DND-41 (cell line): ENCODE data around the gene KCNS3.

Experiments
- EZH2 ChIP-seq: IDR thresholded peaks from 3 replicates; pipeline ENCODE4 v1.6.1; 2012; ENCODE audit warnings: borderline replicate concordance, low read depth, mild to moderate bottlenecking, moderate library complexity, low read length, inconsistent platforms; ENCODE audit not compliant: severe bottlenecking
- TF ChIP-seq, protein P1 (sequence below): IDR thresholded peaks from 2 replicates; pipeline ENCODE4 v1.5.1; 2012; ENCODE audit warnings: borderline replicate concordance, low read length, moderate library complexity, mild to moderate bottlenecking; ENCODE audit not compliant: poor library complexity, severe bottlenecking; ENCODE audit errors: extremely low read depth

DNA sequence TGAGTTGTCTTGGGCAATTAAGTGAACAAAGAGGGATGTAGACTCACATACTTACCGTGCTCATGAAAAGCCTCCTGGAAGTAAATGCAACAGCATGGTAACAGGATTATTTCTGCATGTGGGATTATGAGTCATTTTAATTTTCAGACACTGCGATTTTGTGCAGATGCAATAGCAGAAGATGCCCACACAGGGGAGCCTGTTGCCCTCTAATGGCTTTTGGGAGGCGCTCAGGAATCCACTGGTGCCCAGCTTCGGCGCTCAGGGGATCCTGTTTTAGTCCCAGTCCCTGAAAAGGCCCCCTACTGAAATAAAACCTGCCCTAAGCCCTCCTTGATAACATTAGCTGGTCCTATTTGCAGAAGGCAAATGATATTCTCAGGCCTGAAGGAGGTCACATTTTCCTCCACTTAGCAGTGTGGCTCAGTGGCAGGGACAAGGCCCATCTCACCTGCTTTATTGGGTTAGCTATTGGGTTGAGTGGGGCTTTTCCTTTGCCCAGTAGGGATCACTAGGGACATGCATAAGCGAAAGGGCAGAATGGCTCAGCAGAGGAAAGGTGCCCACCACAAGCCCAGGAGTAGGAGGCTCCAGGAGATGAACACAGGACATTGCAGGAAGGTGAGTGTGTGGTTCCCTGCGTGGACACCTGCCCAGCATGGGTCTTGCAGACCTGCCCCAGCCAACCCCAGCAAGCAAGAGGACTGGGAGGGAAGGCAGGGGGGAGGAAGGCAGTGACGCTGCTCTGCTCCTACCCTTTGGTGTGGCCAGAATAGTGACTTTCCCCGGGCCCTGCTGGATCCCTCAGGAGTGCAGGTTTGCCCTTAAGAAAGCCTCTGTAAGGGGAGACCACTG, 26.5 kb upstream of the KCNS3 start:
- TF ChIP-seq, protein P1, sequence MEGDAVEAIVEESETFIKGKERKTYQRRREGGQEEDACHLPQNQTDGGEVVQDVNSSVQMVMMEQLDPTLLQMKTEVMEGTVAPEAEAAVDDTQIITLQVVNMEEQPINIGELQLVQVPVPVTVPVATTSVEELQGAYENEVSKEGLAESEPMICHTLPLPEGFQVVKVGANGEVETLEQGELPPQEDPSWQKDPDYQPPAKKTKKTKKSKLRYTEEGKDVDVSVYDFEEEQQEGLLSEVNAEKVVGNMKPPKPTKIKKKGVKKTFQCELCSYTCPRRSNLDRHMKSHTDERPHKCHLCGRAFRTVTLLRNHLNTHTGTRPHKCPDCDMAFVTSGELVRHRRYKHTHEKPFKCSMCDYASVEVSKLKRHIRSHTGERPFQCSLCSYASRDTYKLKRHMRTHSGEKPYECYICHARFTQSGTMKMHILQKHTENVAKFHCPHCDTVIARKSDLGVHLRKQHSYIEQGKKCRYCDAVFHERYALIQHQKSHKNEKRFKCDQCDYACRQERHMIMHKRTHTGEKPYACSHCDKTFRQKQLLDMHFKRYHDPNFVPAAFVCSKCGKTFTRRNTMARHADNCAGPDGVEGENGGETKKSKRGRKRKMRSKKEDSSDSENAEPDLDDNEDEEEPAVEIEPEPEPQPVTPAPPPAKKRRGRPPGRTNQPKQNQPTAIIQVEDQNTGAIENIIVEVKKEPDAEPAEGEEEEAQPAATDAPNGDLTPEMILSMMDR, result peak; percentile 76
- no peak for TF ChIP-seq EZH2
